Upper lobe of left lung (tissue), 4 donors: ENCODE data around the gene NADK2.

Source experiments
- CTCF ChIP-seq, 6 experiments: fragments of 450-650 bp in 4 of 6; fragments of 200-600 bp in 2 of 6; sonication (generic) in 2 of 6; IDR thresholded peaks; one replicate each; pipeline ENCODE4 v1.5.1; 2016 to 2019; ENCODE audit warnings: antibody characterized with exemption in 6 of 6
- EP300 ChIP-seq, 4 donors: sonication (generic); formaldehyde crosslinking; IDR thresholded peaks; one replicate each; pipeline ENCODE4 v1.5.1; 2017; ENCODE audit warnings: antibody characterized with exemption in 4 of 4, control low read depth in 2 of 4

GRCh38 chr5:36277521-36278176 lies 35.9 kb upstream of the NADK2 start:
- no peak for TF ChIP-seq CTCF (IDR thresholded peaks at IDR 0.05)
- no peak for TF ChIP-seq EP300 (IDR thresholded peaks at IDR 0.05)
